ENCODE measurements around the gene DIP2B. TPM values are rescaled to one million over a fixed set of nuclear protein-coding genes. Genes with fewer than 3 reads are reported as not detected.

The DIP2B gene
- total RNA-seq, 5 donors from 2014 or later (not counting 1 experiment from before 2014, with no cell fraction given): 27.5 to 46.0 (median 29.6) TPM

GRCh38 chr12:50604640-50604920 lies 99.8 kb downstream of the DIP2B start:
- Histone ChIP-seq H3K36me3 (ENCODE audit: control insufficient read depth in 2 of 2, extremely low read depth in 1 of 2, insufficient read depth in 1 of 2, low read length in 1 of 2) (no peaks in the 10 kb centered on the region), H3K9me3 (no peaks in the 10 kb centered on the region), H3K27me3 (replicated peaks in 1 of 2; ENCODE audit: control insufficient read depth in 2 of 2, extremely low read depth in 1 of 2, insufficient read depth in 2 of 2, low read length in 1 of 2) (no peaks in the 10 kb centered on the region), H3K27ac (ENCODE audit: low read length) (no peak overlapping the region), H3K4me1 (ENCODE audit: control insufficient read depth in 1 of 2, extremely low read depth in 1 of 2, insufficient read depth in 2 of 2, low read length in 2 of 2) (peaks cover 0 to 2% of the 10 kb centered on the region in 2 experiments), H3K4me3 (ENCODE audit: control insufficient read depth in 1 of 2, extremely low read depth in 1 of 2, low read length in 1 of 2) (no peak overlapping the region)
- Mint-ChIP-seq H3K9me3 (no peaks in the 10 kb centered on the region), H3K4me1 (peaks cover 39 to 47% (median 40%) of the 10 kb centered on the region in 3 donors), H3K27ac (no peak overlapping the region), H3K27me3 (no peaks in the 10 kb centered on the region), H3K4me3 (no peak overlapping the region), H3K36me3 (peaks cover 27% of the 10 kb centered on the region)
- ChIA-PET POLR2A (interaction anchor here in 1 of 2 donors (0.6 kb wide), 1 partner anchor 187 kb away, joined by 3 read pairs; no protein-coding TSS in a partner anchor), CTCF (no interaction called here)
- DNase-seq (no peak), ATAC-seq (replicated peaks in 1 of 4) (no peak)
- WGBS (ENCODE audit: insufficient coverage): no CpG with 5 or more reads among the region's 1 CpG

GRCh38 chr12:50606675-50607375 lies 102.0 kb downstream of the DIP2B start:
- CTCF ChIA-PET: interaction anchor here in 1 of 2 donors (1.3 kb wide), 1 partner anchor 31 kb away, joined by 4 read pairs; no protein-coding TSS in a partner anchor
- H3K4me1 Mint-ChIP-seq: peaks cover 25 to 40% (median 30%) of the 10 kb centered on the region in 3 donors
- WGBS (ENCODE audit: insufficient coverage): 100% methylated on average over 1 of the region's 5 CpGs

GRCh38 chr12:50609292-50609874 lies 104.6 kb downstream of the DIP2B start:
- no peak overlapping the region for H3K27ac Mint-ChIP-seq
- no peak for ATAC-seq (replicated peaks in 1 of 4)
- no peak overlapping the region for H3K4me3 ChIP-seq (ENCODE audit: control insufficient read depth in 1 of 2, extremely low read depth in 1 of 2, low read length in 1 of 2)
- ChIA-PET POLR2A (no interaction called here), CTCF (no interaction called here)
- no peaks in the 10 kb centered on the region for H3K27me3 ChIP-seq (replicated peaks in 1 of 2; ENCODE audit: control insufficient read depth in 2 of 2, extremely low read depth in 1 of 2, insufficient read depth in 2 of 2, low read length in 1 of 2)
- H3K9me3 Mint-ChIP-seq: no peaks in the 10 kb centered on the region
- H3K4me1 Mint-ChIP-seq: peaks cover 19 to 40% (median 24%) of the 10 kb centered on the region in 3 donors
- WGBS (ENCODE audit: insufficient coverage): no CpG with 5 or more reads among the region's 3 CpGs
- H3K9me3 ChIP-seq: no peaks in the 10 kb centered on the region
- H3K36me3 Mint-ChIP-seq: peaks cover 20% of the 10 kb centered on the region
- DNase-seq: no peak
- no peaks in the 10 kb centered on the region for H3K4me1 ChIP-seq (ENCODE audit: control insufficient read depth in 1 of 2, extremely low read depth in 1 of 2, insufficient read depth in 2 of 2, low read length in 2 of 2)
- no peak overlapping the region for H3K27ac ChIP-seq (ENCODE audit: low read length)
- H3K4me3 Mint-ChIP-seq: no peak overlapping the region
- peaks cover 0 to 3% of the 10 kb centered on the region in 2 donors for H3K36me3 ChIP-seq (ENCODE audit: control insufficient read depth in 2 of 2, extremely low read depth in 1 of 2, insufficient read depth in 1 of 2, low read length in 1 of 2)
- H3K27me3 Mint-ChIP-seq: no peaks in the 10 kb centered on the region

More at GRCh38 chr12:50606675-50607375, 102.0 kb downstream of the DIP2B start:
- ATAC-seq (replicated peaks in 1 of 4): no peak
- no peaks in the 10 kb centered on the region for H3K9me3 Mint-ChIP-seq
- no peak for DNase-seq
- no peak overlapping the region for H3K4me3 Mint-ChIP-seq
- no peaks in the 10 kb centered on the region for H3K4me1 ChIP-seq (ENCODE audit: control insufficient read depth in 1 of 2, extremely low read depth in 1 of 2, insufficient read depth in 2 of 2, low read length in 2 of 2)
- no peak overlapping the region for H3K27ac ChIP-seq (ENCODE audit: low read length)
- peaks cover 19% of the 10 kb centered on the region for H3K36me3 Mint-ChIP-seq
- POLR2A ChIA-PET: interaction anchor here (0.6 to 1.2 kb wide), 2 partner anchors 10 to 492 kb away, joined by 3 to 7 read pairs; no protein-coding TSS in a partner anchor
- H3K27ac Mint-ChIP-seq: no peak overlapping the region
- no peaks in the 10 kb centered on the region for H3K36me3 ChIP-seq (ENCODE audit: control insufficient read depth in 2 of 2, extremely low read depth in 1 of 2, insufficient read depth in 1 of 2, low read length in 1 of 2)
- H3K27me3 Mint-ChIP-seq: no peaks in the 10 kb centered on the region
- H3K27me3 ChIP-seq (replicated peaks in 1 of 2; ENCODE audit: control insufficient read depth in 2 of 2, extremely low read depth in 1 of 2, insufficient read depth in 2 of 2, low read length in 1 of 2): no peaks in the 10 kb centered on the region
- no peaks in the 10 kb centered on the region for H3K9me3 ChIP-seq
- no peak overlapping the region for H3K4me3 ChIP-seq (ENCODE audit: control insufficient read depth in 1 of 2, extremely low read depth in 1 of 2, low read length in 1 of 2)

GRCh38 chr12:50610171-50610570 lies 105.4 kb downstream of the DIP2B start:
- Mint-ChIP-seq H3K4me3 (no peak overlapping the region), H3K27ac (no peak overlapping the region), H3K36me3 (peaks cover 19% of the 10 kb centered on the region), H3K4me1 (peaks cover 23 to 42% (median 24%) of the 10 kb centered on the region in 3 donors), H3K9me3 (no peaks in the 10 kb centered on the region), H3K27me3 (no peaks in the 10 kb centered on the region)
- DNase-seq: no peak
- H3K4me3 ChIP-seq (ENCODE audit: control insufficient read depth in 1 of 2, extremely low read depth in 1 of 2, low read length in 1 of 2): no peak overlapping the region
- CTCF ChIA-PET: no interaction called here
- H3K36me3 ChIP-seq (ENCODE audit: control insufficient read depth in 2 of 2, extremely low read depth in 1 of 2, insufficient read depth in 1 of 2, low read length in 1 of 2): peaks cover 0 to 3% of the 10 kb centered on the region in 2 donors
- ATAC-seq (replicated peaks in 1 of 4): no peak
- no peaks in the 10 kb centered on the region for H3K9me3 ChIP-seq
- no CpG with 5 or more reads among the region's 1 CpG for WGBS (ENCODE audit: insufficient coverage)
- H3K27me3 ChIP-seq (replicated peaks in 1 of 2; ENCODE audit: control insufficient read depth in 2 of 2, extremely low read depth in 1 of 2, insufficient read depth in 2 of 2, low read length in 1 of 2): no peaks in the 10 kb centered on the region
- POLR2A ChIA-PET: no interaction called here
- no peak overlapping the region for H3K27ac ChIP-seq (ENCODE audit: low read length)
- H3K4me1 ChIP-seq (ENCODE audit: control insufficient read depth in 1 of 2, extremely low read depth in 1 of 2, insufficient read depth in 2 of 2, low read length in 2 of 2): no peaks in the 10 kb centered on the region

- Histone ChIP-seq H3K4me3 (ENCODE audit: control insufficient read depth in 1 of 2, extremely low read depth in 1 of 2, low read length in 1 of 2) (no peak overlapping the region), H3K9me3 (no peaks in the 10 kb centered on the region), H3K27ac (ENCODE audit: low read length) (no peak overlapping the region), H3K4me1 (ENCODE audit: control insufficient read depth in 1 of 2, extremely low read depth in 1 of 2, insufficient read depth in 2 of 2, low read length in 2 of 2) (no peaks in the 10 kb centered on the region), H3K36me3 (ENCODE audit: control insufficient read depth in 2 of 2, extremely low read depth in 1 of 2, insufficient read depth in 1 of 2, low read length in 1 of 2) (peaks cover 0 to 3% of the 10 kb centered on the region in 2 donors), H3K27me3 (replicated peaks in 1 of 2; ENCODE audit: control insufficient read depth in 2 of 2, extremely low read depth in 1 of 2, insufficient read depth in 2 of 2, low read length in 1 of 2) (no peaks in the 10 kb centered on the region)
- ChIA-PET POLR2A (no interaction called here), CTCF (interaction anchor here in 1 of 2 donors (0.5 kb wide), 1 partner anchor 421 kb away, joined by 5 read pairs; no protein-coding TSS in a partner anchor)
- H3K27ac Mint-ChIP-seq: no peak overlapping the region
- 100% methylated on average over 2 of the region's 10 CpGs for WGBS (ENCODE audit: insufficient coverage)
- DNase-seq (no peak), ATAC-seq (replicated peaks in 1 of 4) (no peak)
- H3K27me3 Mint-ChIP-seq: no peaks in the 10 kb centered on the region
- no peak overlapping the region for H3K4me3 Mint-ChIP-seq
- peaks cover 12% of the 10 kb centered on the region for H3K36me3 Mint-ChIP-seq
- H3K4me1 Mint-ChIP-seq: peaks cover 28 to 41% (median 29%) of the 10 kb centered on the region in 3 donors
- no peaks in the 10 kb centered on the region for H3K9me3 Mint-ChIP-seq
These were observed 106.4 kb downstream of the DIP2B start for GRCh38 chr12:50611021-50611744.

- no peaks in the 10 kb centered on the region for H3K27me3 ChIP-seq (replicated peaks in 1 of 2; ENCODE audit: control insufficient read depth in 2 of 2, extremely low read depth in 1 of 2, insufficient read depth in 2 of 2, low read length in 1 of 2)
- DNase-seq (no peak), ATAC-seq (replicated peaks in 1 of 4) (no peak)
- POLR2A ChIA-PET: no interaction called here
- H3K9me3 ChIP-seq: no peaks in the 10 kb centered on the region
- CTCF ChIA-PET: no interaction called here
- H3K9me3 Mint-ChIP-seq: no peaks in the 10 kb centered on the region
- H3K36me3 ChIP-seq (ENCODE audit: control insufficient read depth in 2 of 2, extremely low read depth in 1 of 2, insufficient read depth in 1 of 2, low read length in 1 of 2): peaks cover 0 to 3% of the 10 kb centered on the region in 2 donors
- peaks cover 7% of the 10 kb centered on the region for H3K36me3 Mint-ChIP-seq
- no peaks in the 10 kb centered on the region for H3K4me1 ChIP-seq (ENCODE audit: control insufficient read depth in 1 of 2, extremely low read depth in 1 of 2, insufficient read depth in 2 of 2, low read length in 2 of 2)
- H3K4me3 ChIP-seq (ENCODE audit: control insufficient read depth in 1 of 2, extremely low read depth in 1 of 2, low read length in 1 of 2): no peak overlapping the region
- no peak overlapping the region for H3K27ac Mint-ChIP-seq
- H3K4me1 Mint-ChIP-seq: peaks cover 22 to 37% (median 26%) of the 10 kb centered on the region in 3 donors
- WGBS (ENCODE audit: insufficient coverage): no CpG with 5 or more reads among the region's 3 CpGs
- H3K27ac ChIP-seq (ENCODE audit: low read length): no peak overlapping the region
- no peaks in the 10 kb centered on the region for H3K27me3 Mint-ChIP-seq
- H3K4me3 Mint-ChIP-seq: no peak overlapping the region
These were observed 108.1 kb downstream of the DIP2B start for GRCh38 chr12:50612882-50613281.
